ENCODE results near the gene C14orf39. TPM values are rescaled to one million over a fixed set of nuclear protein-coding genes. Genes with fewer than 3 reads are reported as not detected.

The C14orf39 gene
- total RNA-seq = not detected

- DNase-seq (ENCODE audit: low spot score in 2 of 2) (no peak), FAIRE-seq (no peak)
These were observed at the start of gene C14orf39 for GRCh38 chr14:60485598-60486251. C14orf39 (minus strand) TSS chr14:60486063; CDS start chr14:60485078, 985 bp downstream.

DNA sequence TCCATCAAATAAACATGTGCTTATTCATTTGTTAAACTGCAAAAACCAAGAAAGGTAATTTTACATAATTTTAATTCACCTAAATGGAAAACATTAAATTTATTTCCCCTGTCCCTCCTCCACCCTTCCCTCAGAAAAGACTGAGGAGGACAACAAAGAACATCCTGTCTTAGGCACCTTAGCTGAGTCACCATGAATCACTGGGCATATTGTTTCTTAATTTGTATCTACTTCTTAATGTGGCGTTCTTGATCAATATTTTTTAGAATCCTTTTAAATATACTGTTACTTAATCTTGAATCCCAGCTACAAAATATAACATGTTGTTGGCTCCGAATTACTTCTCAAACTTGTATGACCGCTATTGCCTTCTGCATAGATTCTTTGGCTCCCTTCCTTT lies 46.6 kb upstream of the C14orf39 start:
- no peak for FAIRE-seq

DNA sequence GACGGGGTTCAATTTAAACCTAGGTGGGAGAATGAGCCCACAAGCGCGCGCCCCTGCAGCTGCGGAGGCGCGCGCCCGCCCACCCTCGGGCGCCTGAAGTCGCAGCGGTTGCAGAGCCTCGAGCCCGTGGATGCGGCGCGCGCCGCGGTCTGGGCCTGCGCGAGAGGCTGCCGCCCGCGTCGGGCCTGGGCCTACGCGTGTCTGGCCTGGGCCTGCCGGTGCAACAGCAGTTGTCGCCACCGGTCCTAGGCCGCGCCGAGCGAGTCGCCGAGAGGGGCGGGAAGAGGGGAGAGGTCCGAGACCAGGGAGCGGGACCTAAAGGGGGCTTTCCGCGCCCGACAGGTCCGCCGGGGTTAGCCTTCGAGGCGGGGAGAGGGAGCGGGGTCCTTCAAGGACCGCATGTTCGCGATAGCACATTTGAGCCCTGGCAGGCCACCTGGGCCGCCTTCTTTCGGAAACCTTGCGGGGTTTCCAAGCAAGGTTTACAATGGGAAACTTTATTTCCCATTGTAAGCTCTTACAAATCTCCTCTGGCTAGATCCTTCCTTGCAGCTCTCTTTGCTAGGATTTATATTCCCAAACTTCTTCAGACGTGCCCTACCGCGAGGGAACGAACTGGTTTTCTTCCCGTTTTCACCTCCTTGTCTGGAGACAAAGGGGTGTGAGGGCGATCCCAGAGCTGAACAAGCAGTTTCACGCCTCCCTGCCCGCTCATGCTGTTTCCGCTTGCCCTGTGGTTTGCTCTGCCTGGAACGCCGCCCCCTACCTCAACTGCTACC lies 29.8 kb upstream of the C14orf39 start:
- FAIRE-seq (no peak), DNase-seq (ENCODE audit: low spot score in 2 of 2) (no peak)

More for the DNA sequence above, 46.6 kb upstream of the C14orf39 start:
- no peak for DNase-seq (ENCODE audit: low spot score in 2 of 2)

DNA sequence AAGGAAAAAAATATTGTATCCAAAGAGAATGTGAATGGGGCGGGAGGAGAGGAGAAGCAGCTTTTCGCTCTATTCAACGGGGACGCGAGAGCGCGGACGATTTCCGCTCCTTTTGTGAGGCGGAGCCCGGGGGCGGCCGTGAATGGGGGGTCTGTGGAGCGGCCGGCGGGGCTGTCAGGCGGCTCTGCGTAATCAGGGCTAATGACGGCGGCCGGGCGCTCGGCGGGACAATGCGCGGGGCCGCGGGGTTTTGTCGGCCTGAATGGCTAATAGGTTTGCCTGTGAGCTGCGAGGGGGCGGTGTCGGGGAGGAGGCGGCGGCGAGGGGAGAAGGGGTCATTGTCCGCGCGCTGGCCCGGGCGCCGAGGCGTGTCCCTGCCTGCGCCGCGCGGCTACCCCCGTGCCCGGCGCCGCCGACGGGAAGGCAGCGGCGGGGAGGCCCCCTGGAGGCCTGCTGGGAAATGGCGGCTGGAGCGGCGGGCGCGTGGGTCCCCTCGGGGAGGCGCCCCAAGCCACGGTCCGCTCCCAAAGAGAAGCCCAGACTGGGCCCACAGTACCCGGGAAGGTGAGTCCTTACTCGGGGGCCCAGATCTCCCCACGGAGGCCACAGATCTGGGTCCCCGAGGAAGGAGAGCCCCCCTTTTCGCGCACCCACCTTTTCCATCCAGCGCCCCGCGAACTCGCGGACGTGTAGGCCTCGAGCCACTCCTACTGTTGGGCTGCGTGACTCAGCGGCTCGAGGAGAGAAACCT lies 29.1 kb upstream of the C14orf39 start:
- DNase-seq (ENCODE audit: low spot score in 2 of 2) (peak in 1 of 2 donors; percentile 8), FAIRE-seq (no peak)

- DNase-seq (ENCODE audit: low spot score in 2 of 2) = no peak
- FAIRE-seq = no peak
These were observed 28.5 kb upstream of the C14orf39 start for GRCh38 chr14:60514378-60514740.

- no peak for FAIRE-seq
- DNase-seq (ENCODE audit: low spot score in 2 of 2) = no peak
These were observed 27.2 kb upstream of the C14orf39 start for GRCh38 chr14:60512973-60513571.

DNA sequence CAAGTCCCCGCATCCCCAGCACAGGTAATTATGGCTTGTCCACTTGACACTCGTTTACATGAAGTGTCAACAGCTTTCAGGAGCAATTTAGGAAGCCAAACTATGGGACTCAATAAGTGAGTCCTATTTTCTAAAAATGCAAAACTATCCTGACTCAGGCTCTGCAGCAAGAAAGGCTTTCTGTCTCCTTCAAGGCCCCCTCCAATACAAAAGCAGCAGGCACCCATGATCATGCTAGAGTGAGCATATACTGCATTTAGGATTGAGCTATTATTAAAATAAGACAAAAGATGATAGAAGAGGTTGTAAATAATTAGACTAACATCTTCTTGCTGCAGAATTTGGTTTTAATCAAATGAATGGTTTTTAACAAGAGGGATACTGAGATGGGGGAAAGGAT lies 26.3 kb upstream of the C14orf39 start:
- DNase-seq (ENCODE audit: low spot score in 2 of 2) = no peak
- no peak for FAIRE-seq

DNA sequence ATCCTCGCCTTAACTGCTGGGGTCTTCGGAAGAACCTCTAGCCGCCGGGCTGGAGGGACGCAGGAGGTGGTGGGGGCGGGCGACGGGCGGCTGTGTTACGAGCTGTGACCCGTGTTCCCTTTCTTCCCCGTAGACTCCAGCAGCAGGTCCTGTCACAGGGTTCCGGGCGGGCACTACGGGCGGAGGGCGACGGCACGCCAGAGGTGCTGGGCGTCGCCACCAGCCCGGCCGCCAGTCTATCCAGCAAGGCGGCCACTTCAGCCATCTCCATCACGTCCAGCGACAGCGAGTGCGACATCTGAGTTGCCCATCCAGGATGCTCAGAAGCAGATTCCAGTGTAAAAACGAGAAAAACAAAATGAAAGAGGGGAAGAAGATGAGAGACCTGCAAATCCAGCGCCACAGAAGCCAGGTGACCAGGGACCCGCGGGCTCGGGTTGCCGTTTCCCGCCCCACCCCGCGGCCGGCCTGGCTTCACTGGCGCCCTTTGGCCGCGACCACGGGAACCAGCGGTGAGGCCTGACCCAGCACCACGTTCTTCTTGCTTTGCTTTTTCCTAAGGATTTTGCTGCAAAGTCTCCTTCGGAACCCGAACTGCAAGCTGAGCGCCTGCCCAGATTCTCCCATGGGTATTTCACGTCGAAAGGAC lies 25.2 kb upstream of the C14orf39 start:
- DNase-seq (ENCODE audit: low spot score in 2 of 2) (no peak), FAIRE-seq (no peak)

- FAIRE-seq (no peak), DNase-seq (ENCODE audit: low spot score in 2 of 2) (no peak)
These were observed 24.5 kb upstream of the C14orf39 start for GRCh38 chr14:60510254-60510950.

DNA sequence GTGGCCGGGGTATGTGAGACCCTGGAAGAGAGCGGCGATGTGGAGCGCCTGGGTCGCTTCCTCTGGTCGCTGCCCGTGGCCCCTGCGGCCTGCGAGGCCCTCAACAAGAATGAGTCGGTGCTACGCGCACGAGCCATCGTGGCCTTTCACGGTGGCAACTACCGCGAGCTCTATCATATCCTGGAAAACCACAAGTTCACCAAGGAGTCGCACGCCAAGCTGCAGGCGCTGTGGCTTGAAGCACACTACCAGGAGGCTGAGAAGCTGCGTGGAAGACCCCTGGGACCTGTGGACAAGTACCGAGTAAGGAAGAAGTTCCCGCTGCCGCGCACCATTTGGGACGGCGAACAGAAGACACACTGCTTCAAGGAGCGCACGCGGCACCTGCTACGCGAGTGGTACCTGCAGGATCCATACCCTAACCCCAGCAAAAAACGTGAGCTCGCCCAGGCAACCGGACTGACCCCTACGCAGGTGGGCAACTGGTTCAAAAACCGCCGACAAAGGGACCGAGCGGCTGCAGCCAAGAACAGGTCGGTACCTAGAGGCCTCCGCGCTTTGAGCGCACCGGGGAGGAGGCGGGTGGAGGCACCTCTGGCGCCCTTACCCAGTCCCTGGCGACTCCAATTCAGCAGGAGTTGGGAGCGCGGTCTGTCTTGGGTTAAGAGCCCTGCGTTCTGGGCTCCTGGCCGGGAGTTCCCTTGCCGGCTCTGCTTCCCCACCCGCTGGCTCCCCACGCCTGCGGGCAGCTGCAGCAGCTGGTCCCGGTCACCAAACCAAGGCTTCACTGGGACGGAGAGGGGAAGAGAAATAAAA lies 23.8 kb upstream of the C14orf39 start:
- FAIRE-seq = no peak

DNA sequence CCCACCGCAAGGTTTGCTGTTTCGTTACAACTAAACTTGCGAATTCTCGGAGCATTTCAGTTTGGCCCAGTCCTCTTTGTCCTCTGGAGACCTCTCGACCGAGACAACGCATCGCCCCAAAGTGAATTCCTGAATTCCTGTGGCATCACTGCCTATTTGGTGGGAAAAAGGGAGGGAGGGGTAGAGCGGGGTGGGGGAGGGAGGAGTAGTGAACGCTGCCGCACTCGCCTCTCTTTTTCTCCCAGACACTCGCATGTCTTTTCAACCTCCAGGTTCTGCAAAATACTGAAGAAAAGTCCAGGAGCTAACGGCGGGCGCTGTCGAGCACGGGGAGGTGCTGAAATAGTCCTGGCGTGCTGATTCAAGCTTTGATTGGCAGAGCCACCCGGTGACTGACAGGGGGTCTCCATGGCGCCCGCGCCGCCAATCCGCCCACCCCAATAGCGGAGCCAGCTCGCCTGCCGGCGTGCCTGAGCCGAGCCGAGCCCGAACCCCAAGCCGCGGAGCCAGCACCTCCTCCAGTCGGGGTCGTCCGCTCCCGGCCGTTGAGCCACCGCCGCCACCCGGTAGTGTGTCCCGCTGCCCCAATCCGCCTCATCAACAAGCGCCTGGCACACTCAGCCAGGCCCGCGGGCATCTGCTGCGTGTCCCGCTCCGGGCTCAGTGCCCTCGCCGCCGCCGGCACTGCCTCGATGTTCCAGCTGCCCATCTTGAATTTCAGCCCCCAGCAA lies 23.0 kb upstream of the C14orf39 start, which contains the start of gene SIX6:
TSS of gene SIX6 (plus strand) at position 440 of the 731 bp plus-strand sequence. CDS start at position 693, 253 bp downstream.
- DNase-seq (ENCODE audit: low spot score in 2 of 2) (no peak), FAIRE-seq (no peak)

More for the DNA sequence above, 23.8 kb upstream of the C14orf39 start:
- DNase-seq (ENCODE audit: low spot score in 2 of 2) = no peak

GRCh38 chr14:60508363-60508706 lies 22.5 kb upstream of the C14orf39 start:
- no peak for DNase-seq (ENCODE audit: low spot score in 2 of 2)
- FAIRE-seq = no peak

DNA sequence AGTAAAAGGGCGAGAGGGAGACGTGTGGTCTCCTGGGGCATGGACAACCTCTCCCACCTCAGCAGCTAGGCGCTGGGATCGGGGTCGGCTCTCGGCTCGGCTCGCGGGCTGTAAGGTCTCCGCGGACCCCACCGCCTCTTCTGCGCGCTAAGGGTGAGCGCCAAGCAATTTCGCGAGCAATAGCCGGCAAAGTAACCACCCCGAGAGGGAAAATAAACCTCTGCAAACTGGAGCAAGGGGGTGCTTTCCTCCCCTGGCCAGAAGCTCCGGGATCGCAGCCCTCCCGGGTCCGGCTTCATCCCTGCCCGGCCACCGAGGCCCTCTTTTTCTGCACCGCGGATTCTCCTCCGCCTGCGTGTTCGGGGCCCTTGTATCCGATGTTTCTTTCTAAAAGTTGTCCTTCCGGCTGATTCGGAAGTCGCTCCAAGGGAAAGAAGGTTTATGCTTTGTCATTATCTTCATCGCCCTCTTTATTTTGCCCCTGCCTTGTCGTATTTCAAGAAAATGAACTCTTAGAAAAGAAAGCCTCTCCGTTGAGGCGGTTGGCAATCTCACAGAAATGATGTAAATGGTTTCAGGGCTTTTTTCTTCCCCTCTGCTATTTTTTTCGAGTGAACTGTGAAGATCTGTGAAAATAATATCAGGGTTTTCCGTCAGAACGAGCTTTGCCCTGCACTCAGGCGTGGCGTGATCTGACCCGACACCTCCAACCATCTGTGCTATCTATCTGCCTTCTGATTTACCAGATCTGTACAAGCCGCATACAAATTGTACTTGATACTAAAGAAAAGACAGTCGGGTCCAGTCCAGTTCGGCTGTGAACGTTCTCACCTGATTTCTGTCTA lies 21.3 kb upstream of the C14orf39 start:
- FAIRE-seq (no peak), DNase-seq (ENCODE audit: low spot score in 2 of 2) (no peak)

DNA sequence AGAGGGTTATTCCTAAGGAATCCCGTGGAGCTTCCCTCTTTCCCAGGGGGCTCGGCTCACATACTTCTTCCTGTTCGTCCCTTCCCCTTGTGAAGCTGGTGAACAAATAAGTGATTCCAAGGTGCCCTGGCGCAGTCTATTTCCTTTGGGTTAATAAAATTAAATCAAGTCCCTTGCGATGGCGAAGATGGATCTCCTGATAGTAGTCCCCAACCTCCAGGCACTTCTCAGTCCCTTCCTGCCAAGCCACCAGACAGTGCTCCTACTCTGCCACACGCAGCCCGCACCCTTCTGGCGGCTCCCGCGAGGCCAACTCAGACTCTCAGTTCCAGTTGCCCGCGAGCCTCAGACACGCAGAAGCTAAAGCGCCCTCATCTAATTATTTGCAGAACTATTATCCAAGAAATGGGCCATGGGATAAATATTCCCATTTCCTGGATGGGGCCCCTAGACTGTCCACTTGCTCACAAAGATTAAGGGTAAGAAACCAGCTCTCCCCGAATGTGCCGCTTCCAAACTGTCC lies 20.7 kb upstream of the C14orf39 start:
- DNase-seq (ENCODE audit: low spot score in 2 of 2) (no peak), FAIRE-seq (no peak)

GRCh38 chr14:60506010-60506409 lies 20.1 kb upstream of the C14orf39 start:
- DNase-seq (ENCODE audit: low spot score in 2 of 2) (no peak), FAIRE-seq (no peak)

DNA sequence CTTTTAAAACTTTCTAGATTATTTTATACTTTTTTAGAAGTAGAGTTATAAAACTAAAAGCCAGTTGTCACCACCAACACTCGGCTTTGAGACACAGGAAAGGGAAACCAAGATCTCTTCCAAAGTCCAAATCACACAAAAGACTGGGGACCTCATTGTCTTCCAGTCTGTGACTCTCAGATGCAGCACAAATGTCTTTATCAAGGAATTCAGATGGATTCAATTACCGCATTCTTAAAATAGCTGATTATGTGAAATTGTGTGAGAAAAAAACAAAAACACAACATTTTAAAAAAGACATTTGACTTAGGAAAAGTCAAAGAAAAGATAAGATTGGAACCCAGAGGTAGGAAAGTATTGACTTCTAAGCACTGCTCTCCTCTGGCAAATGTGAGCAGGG lies 19.6 kb upstream of the C14orf39 start:
- no peak for FAIRE-seq

GRCh38 chr14:60502541-60502940 lies 16.7 kb upstream of the C14orf39 start:
- FAIRE-seq = no peak
- no peak for DNase-seq (ENCODE audit: low spot score in 2 of 2)

More for the DNA sequence above, 19.6 kb upstream of the C14orf39 start:
- no peak for DNase-seq (ENCODE audit: low spot score in 2 of 2)
